ENCODE measurements around the gene CLEC2L. TPM values are rescaled to one million over a fixed set of nuclear protein-coding genes. Genes with fewer than 3 reads are reported as not detected.

The CLEC2L gene
- total and polyA plus RNA-seq, 2 of the 8 experiments (the other 6 are each of a cell fraction or from before 2014, with no cell fraction given), result 0.20 to 1.9 TPM

DNA sequence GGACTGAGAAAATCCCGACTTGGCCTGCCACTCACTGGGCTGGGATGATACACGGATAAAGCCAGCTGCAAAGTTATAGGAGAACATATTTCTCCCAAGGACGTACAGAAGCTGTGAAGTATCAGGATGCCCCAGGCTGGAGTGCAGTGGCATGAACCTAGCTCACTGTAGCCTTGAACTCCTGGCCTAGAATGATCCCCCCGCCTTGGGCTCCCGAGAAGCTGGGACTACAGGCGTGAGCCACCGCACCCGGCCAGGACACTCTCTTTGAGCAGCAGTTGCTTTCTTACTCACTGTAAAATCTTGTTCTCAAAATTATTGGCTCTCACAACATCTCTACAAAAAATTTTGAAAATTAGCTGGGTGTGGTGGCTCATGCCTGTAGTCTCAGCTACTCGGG lies 50.4 kb downstream of the CLEC2L start:
- Histone ChIP-seq H3K56ac (replicated peaks; ENCODE audit: insufficient read length, low read depth, low read length) (no peak overlapping the region), H4K5ac (ENCODE audit: insufficient read length, low read depth, low read length) (no peak overlapping the region), H2BK5ac (ENCODE audit: low read depth, low read length) (no peak overlapping the region), H3K79me1 (ENCODE audit: low read depth, low read length) (no peaks in the 10 kb centered on the region), H2AFZ (ENCODE audit: low read length) (no peak overlapping the region), H3K27ac (ENCODE audit: low read depth, low read length) (no peak overlapping the region), H3K4me2 (ENCODE audit: insufficient read depth in 1 of 2, low read depth in 2 of 2, low read length in 2 of 2) (no peak overlapping the region), H4K8ac (ENCODE audit: extremely low read depth, insufficient read depth, low read length) (no peak overlapping the region), H4K91ac (replicated peaks; ENCODE audit: insufficient read length, low read length) (no peak overlapping the region), H3K4me3 (ENCODE audit: extremely low read depth in 1 of 4, insufficient read depth in 2 of 4, low read depth in 3 of 4, low read length in 4 of 4) (no peak overlapping the region), H3K79me2 (ENCODE audit: control insufficient read depth in 1 of 2, insufficient read depth in 2 of 2, low read length in 2 of 2) (no peaks in the 10 kb centered on the region), H3K14ac (ENCODE audit: insufficient read length) (no peak overlapping the region), H2BK20ac (ENCODE audit: low read length) (no peak overlapping the region), H3K23me2 (ENCODE audit: low read depth, low read length) (no peaks in the 10 kb centered on the region), H3K4ac (replicated peaks; ENCODE audit: insufficient read length, low read depth, low read length) (no peak overlapping the region), H4K20me1 (replicated peaks in 1 of 2; ENCODE audit: control insufficient read depth in 1 of 2, insufficient read depth in 2 of 2, low read length in 2 of 2) (no peaks in the 10 kb centered on the region), H2BK12ac (ENCODE audit: low read depth, low read length) (no peak overlapping the region), H2AK5ac (ENCODE audit: low read depth, low read length) (no peak overlapping the region), H3K27me3 (replicated peaks in 1 of 4; ENCODE audit: control insufficient read depth in 3 of 4, extremely low read depth in 1 of 4, insufficient read depth in 3 of 4, low read length in 3 of 4) (no peaks in the 10 kb centered on the region), H2BK15ac (ENCODE audit: low read length) (no peak overlapping the region), H3K18ac (ENCODE audit: extremely low read depth, low read length) (no peak overlapping the region), H2BK120ac (replicated peaks; ENCODE audit: low read depth, low read length) (no peak overlapping the region), H3K23ac (ENCODE audit: insufficient read length) (no peak overlapping the region), H3K9ac (replicated peaks in 1 of 4; ENCODE audit: extremely low read depth in 1 of 4, low read depth in 3 of 4, low read length in 3 of 4) (no peak overlapping the region), H3K9me3 (ENCODE audit: insufficient read depth in 2 of 2, low read depth in 1 of 2, low read length in 1 of 2) (no peaks in the 10 kb centered on the region), H3K4me1 (replicated peaks in 1 of 4; ENCODE audit: control insufficient read depth in 3 of 4, insufficient read depth in 4 of 4, low read length in 3 of 4) (peaks cover 0 to 5% (median 0%) of the 10 kb centered on the region in 4 experiments; a peak in 1 of 7 replicates), H3K36me3 (ENCODE audit: control insufficient read depth in 2 of 4, insufficient read depth in 4 of 4, low read length in 3 of 4) (no peaks in the 10 kb centered on the region; a peak in 1 of 8 replicates)
- POLR2A ChIA-PET (ENCODE audit: partially characterized antibody), result no interaction called here
- CTCF ChIA-PET (ENCODE audit: partially characterized antibody), result interaction anchor here (0.5 to 1.2 kb wide), 5 partner anchors 31 to 1817 kb away, joined by 3 read pairs; no protein-coding TSS in a partner anchor
- WGBS, 2 experiments (ENCODE audit: extremely low coverage in 1 of 2, insufficient coverage in 1 of 2, insufficient read length in 1 of 2, insufficient replicate concordance in 2 of 2, low coverage in 1 of 2, low lambda C conversion rate in 2 of 2, missing lambda C conversion rate in 1 of 2), result 93% methylated on average over 9 of the region's 9 CpGs; no CpG with 5 or more reads in 1 of the 2 experiments
- FAIRE-seq (no peak), DNase-seq (ENCODE audit: low read depth in 1 of 2, low spot score in 2 of 2) (peak in 1 of 2 experiments; percentile 11)
- TF ChIP-seq SRF (IDR thresholded peaks at IDR 0.05; ENCODE audit: low read depth, low read length) (no peak), POLR2AphosphoS5 (IDR thresholded peaks at IDR 0.05; ENCODE audit: low read depth, low read length) (no peak)

Measured in H1 (cell line).